ENCODE results near the gene CALD1. TPM values are rescaled to one million over a fixed set of nuclear protein-coding genes. Genes with fewer than 3 reads are reported as not detected.
A peak's percentile ranks its signal among the peaks of the same experiment; 100 is the strongest.

Gene CALD1
- total RNA-seq, 6 experiments from 2014 or later = 1,066 to 1,726 (median 1,102) TPM

DNA sequence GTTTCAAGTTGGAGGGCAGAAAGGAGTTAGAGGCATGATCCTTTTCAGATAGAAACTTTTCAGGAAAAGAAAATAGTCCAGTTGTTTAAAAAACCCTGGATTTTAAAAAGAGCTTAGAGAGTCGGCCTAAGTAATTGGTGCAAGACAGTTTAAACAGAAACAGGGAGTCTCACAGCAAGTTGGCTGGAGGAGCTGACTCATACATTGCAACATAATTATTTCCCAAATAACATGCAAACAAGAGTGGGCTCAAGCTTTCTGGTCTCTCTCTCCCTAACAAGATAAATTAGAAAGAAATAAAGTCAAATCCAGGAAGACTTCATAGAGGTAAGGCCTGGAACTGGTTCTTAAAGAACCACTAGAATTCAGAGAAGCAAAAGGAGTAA is 106.5 kb downstream of the CALD1 start:
- H3K4me1 Mint-ChIP-seq (ENCODE audit: low read depth) = peaks cover 90% of the 10 kb centered on the region
- H3K27me3 Mint-ChIP-seq (ENCODE audit: insufficient read depth) = peaks cover 62% of the 10 kb centered on the region
- peaks cover 3% of the 10 kb centered on the region for H3K9me3 Mint-ChIP-seq
- TF ChIP-seq, protein P1, sequence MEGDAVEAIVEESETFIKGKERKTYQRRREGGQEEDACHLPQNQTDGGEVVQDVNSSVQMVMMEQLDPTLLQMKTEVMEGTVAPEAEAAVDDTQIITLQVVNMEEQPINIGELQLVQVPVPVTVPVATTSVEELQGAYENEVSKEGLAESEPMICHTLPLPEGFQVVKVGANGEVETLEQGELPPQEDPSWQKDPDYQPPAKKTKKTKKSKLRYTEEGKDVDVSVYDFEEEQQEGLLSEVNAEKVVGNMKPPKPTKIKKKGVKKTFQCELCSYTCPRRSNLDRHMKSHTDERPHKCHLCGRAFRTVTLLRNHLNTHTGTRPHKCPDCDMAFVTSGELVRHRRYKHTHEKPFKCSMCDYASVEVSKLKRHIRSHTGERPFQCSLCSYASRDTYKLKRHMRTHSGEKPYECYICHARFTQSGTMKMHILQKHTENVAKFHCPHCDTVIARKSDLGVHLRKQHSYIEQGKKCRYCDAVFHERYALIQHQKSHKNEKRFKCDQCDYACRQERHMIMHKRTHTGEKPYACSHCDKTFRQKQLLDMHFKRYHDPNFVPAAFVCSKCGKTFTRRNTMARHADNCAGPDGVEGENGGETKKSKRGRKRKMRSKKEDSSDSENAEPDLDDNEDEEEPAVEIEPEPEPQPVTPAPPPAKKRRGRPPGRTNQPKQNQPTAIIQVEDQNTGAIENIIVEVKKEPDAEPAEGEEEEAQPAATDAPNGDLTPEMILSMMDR (IDR thresholded peaks at IDR 0.05) = no peak
- peak overlapping the region; percentile 81 for H3K4me3 Mint-ChIP-seq
- peak overlapping the region; percentile 93 for H3K27ac Mint-ChIP-seq
- DNase-seq = peak; percentile 75
- H3K36me3 Mint-ChIP-seq (ENCODE audit: low read depth) = peaks cover 56% of the 10 kb centered on the region

DNA sequence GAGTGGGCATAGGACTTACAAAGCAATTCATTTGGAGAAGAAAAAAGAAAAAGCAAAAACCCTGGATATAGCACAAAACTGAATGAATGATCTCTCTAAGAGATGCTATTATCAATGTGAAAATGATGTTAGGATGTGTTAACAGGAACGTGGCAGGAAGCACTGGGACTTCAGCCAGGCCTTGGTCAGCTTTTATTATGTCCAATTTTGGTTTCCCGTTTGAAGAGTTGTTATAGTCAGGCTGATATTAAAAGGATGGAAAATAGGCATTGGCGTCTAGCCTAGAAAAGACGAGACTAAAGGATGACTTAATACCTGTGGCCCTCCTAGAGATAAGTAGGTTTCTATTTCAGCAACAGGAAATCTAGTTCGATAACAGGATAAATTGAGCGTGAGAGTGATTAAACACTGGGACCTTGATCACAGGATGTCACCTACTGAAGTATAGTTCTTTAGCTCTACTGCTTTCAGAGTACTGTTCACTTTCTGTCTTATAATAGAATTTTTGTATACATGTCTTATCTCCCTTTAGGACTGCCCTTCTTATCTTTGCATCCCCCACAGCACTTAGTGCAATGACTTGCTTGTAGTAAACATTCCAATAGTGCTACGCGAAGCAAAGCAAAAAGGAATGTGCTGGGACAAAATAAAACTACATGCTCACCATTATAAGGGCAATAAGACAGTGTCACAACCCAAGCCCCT is 107.1 kb downstream of the CALD1 start:
- DNase-seq = peak; percentile 66
- TF ChIP-seq, protein P1 (IDR thresholded peaks at IDR 0.05) = no peak
- peaks cover 65% of the 10 kb centered on the region for H3K27me3 Mint-ChIP-seq (ENCODE audit: insufficient read depth)
- H3K9me3 Mint-ChIP-seq = peaks cover 7% of the 10 kb centered on the region
- peaks cover 90% of the 10 kb centered on the region for H3K4me1 Mint-ChIP-seq (ENCODE audit: low read depth)
- H3K36me3 Mint-ChIP-seq (ENCODE audit: low read depth) = peaks cover 56% of the 10 kb centered on the region
- H3K4me3 Mint-ChIP-seq = peak overlapping the region; percentile 81
- peak overlapping the region; percentile 93 for H3K27ac Mint-ChIP-seq

DNA sequence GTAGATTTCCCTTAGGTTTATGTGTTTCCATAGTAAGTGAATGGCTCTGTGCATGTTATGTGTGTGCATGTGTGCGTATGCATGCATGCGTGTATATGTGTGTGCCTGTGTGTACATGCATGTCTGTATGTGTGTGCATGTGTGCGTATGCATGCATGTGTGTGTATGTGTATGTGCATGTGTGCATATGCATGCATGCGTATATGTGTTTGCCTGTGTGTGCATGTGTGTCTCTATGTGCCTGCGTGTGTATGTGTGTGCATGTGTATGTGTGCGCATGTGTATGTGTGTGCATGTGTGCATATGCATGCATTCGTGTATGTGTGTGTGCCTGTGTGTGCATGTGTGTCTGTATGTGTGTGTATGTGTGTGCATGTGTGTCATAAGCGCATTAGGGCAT is 108.1 kb downstream of the CALD1 start:
- H3K9me3 Mint-ChIP-seq = peaks cover 7% of the 10 kb centered on the region
- peak; percentile 43 for DNase-seq
- H3K4me3 Mint-ChIP-seq = peak overlapping the region; percentile 81
- peaks cover 90% of the 10 kb centered on the region for H3K4me1 Mint-ChIP-seq (ENCODE audit: low read depth)
- H3K27ac Mint-ChIP-seq = peak overlapping the region; percentile 93
- peaks cover 53% of the 10 kb centered on the region for H3K36me3 Mint-ChIP-seq (ENCODE audit: low read depth)
- TF ChIP-seq, protein P1 (IDR thresholded peaks at IDR 0.05) = no peak
- peaks cover 62% of the 10 kb centered on the region for H3K27me3 Mint-ChIP-seq (ENCODE audit: insufficient read depth)

DNA sequence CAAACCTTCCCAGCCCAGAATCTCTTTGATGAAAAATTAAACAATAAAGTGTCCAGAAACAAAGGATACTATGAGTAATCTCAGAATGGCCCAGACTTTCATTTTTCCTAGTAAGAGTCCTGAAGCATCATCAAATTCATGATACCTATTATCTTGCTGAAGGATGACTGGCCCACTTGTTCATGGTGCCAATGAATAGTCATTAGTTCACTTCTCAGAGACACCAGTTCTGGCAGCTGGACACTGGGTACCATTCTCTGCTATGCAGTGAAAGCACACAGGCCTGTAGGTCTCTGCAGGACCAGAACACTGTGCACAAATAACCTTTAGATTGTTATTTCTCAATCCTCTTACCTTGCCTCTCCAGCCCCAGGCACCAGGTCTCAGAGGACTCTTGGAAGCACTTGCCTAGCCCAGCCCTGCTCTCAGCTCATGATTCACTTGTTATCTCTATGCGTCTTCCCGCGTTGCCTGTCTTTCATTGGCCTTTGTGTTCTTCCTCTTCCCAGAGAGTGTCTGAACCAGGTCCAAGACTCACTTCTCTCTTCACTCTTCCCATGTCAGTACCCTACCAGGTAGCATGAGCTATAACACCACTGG is 108.8 kb downstream of the CALD1 start:
- H3K27me3 Mint-ChIP-seq (ENCODE audit: insufficient read depth) = peaks cover 66% of the 10 kb centered on the region
- TF ChIP-seq, protein P1 (IDR thresholded peaks at IDR 0.05) = no peak
- peak overlapping the region; percentile 93 for H3K27ac Mint-ChIP-seq
- peaks cover 90% of the 10 kb centered on the region for H3K4me1 Mint-ChIP-seq (ENCODE audit: low read depth)
- peaks cover 57% of the 10 kb centered on the region for H3K36me3 Mint-ChIP-seq (ENCODE audit: low read depth)
- no peak for DNase-seq
- peaks cover 8% of the 10 kb centered on the region for H3K9me3 Mint-ChIP-seq
- H3K4me3 Mint-ChIP-seq = peak overlapping the region; percentile 81

DNA sequence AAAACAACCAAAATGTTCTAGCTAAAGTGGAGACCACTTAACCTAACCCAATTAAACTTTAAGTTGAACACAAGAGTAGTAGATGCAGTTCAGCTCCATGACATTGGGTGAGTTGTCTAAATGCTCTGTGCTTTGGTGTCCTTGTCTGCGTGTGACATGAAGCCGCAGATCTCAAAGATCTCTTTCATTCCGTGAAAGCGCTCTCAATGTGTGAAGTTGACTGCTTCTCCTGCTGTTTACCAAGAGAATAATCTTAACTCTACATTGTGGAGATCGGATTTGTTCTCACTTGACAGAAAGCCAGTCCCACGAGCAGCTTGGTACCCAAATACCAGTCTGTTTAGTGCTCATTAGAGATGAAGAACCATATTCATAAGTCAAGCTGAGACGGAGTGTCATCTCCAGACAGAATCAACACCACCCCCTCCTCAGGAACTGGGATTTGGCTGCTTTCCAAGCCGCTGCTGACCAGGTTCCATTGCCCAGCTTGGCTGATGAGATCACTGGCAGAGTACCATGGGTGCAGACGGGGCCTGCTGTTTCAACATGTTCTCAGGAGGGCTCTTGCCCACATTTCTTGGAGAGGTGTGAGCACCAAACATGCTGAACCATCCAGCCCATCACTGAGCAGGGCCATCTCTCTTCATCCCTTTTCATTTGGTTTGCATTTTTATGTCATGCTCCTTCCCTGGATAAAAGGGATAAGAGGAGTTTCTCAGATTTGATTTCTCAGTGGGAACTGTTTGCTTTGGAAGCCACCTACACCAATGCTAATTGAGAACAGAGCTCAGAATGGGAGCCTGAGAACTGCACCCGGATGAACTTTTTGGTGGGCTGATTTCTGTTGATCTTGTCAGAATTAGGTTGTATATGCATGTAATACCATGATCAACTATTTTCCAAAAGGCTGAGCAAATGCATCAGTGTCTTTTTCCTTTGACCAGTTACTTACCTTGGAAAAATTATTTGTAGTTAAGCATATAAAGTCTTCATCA is 111.1 kb downstream of the CALD1 start:
- Mint-ChIP-seq H3K4me3 (peak overlapping the region; percentile 91), H3K27ac (peak overlapping the region; percentile 96), H3K4me1 (ENCODE audit: low read depth) (peaks cover 92% of the 10 kb centered on the region), H3K27me3 (ENCODE audit: insufficient read depth) (peaks cover 61% of the 10 kb centered on the region), H3K36me3 (ENCODE audit: low read depth) (peaks cover 75% of the 10 kb centered on the region), H3K9me3 (peaks cover 27% of the 10 kb centered on the region)
- TF ChIP-seq, protein P1 (IDR thresholded peaks at IDR 0.05) = no peak
- DNase-seq = no peak
